Bronchial epithelial cell (primary cell): Measurements from ENCODE around the gene TLCD3B. TPM values are rescaled to one million over a fixed set of nuclear protein-coding genes. Genes with fewer than 3 reads are reported as not detected.
A peak's percentile ranks its signal among the peaks of the same experiment; 100 is the strongest.

ENCODE experiments used
- DNase-seq: peaks from one replicate; pipeline ENCODE4 v3.0.0-alpha.2; 2010; ENCODE audit warnings: low read depth
- FAIRE-seq: peaks from 2 replicates; lab custom pipeline; 2011; peaks lifted over from hg19 to GRCh38; lab: Jason Lieb, UNC
- H3K27me3 ChIP-seq: 2 replicates; pipeline ENCODE4 v1.5.1; 2011; ENCODE audit warnings: low read length; ENCODE audit not compliant: control insufficient read depth, insufficient read depth
- H3K36me3 ChIP-seq: 2 replicates; pipeline ENCODE4 v1.5.1; 2011; ENCODE audit warnings: low read length; ENCODE audit not compliant: control insufficient read depth, insufficient read depth
- H3K4me3 ChIP-seq: 2 replicates; pipeline ENCODE4 v1.5.1; 2011; ENCODE audit warnings: mild to moderate bottlenecking, low read depth, low read length, control low read depth
- CTCF ChIP-seq: IDR thresholded peaks from 2 replicates; pipeline ENCODE4 v1.5.1; 2011; ENCODE audit warnings: mild to moderate bottlenecking, moderate library complexity, low read length, control low read depth, inconsistent platforms; ENCODE audit not compliant: insufficient read depth, severe bottlenecking
- total RNA-seq: library from RNA; depleted of rRNA; stranded (reverse); fragments of >200 nt; gene quantifications from 2 replicates; pipeline ENCODE4 v1.2.1, GENCODE V29; 2014

TLCD3B gene
- total RNA-seq, 1 donor from 2014 or later: not detected

- no peak for TF ChIP-seq CTCF
- no peak for FAIRE-seq
- no peak for DNase-seq
- H3K36me3 ChIP-seq: peaks cover 41% of the 10 kb centered on the region
- H3K4me3 ChIP-seq: peak overlapping the region; percentile 97
- no peaks in the 10 kb centered on the region for H3K27me3 ChIP-seq
These were observed 36.5 kb upstream of the TLCD3B start for GRCh38 chr16:30067584-30067916.

GRCh38 chr16:30066761-30067583 is 35.9 kb upstream of the TLCD3B start:
- Histone ChIP-seq H3K36me3 (peaks cover 41% of the 10 kb centered on the region), H3K27me3 (no peaks in the 10 kb centered on the region), H3K4me3 (peak overlapping the region; percentile 97)
- no peak for TF ChIP-seq CTCF
- FAIRE-seq (no peak), DNase-seq (no peak)

- FAIRE-seq (no peak), DNase-seq (peak; percentile 33)
- Histone ChIP-seq H3K27me3 (no peaks in the 10 kb centered on the region), H3K4me3 (peak overlapping the region; percentile 97), H3K36me3 (peaks cover 41% of the 10 kb centered on the region)
- TF ChIP-seq CTCF: no peak
These were observed 35.1 kb upstream of the TLCD3B start for GRCh38 chr16:30065943-30066760.

- DNase-seq (peak; percentile 96), FAIRE-seq (no peak)
- no peak for TF ChIP-seq CTCF
- Histone ChIP-seq H3K4me3 (peak within 1 kb of the TSS; percentile 97), H3K36me3 (peaks cover 37% of the 10 kb centered on the region), H3K27me3 (no peaks in the 10 kb centered on the region)
These were observed 34.3 kb upstream of the TLCD3B start, which contains the start of gene ALDOA for GRCh38 chr16:30065102-30065942. ALDOA (plus strand) TSS chr16:30065760; CDS start chr16:30066898, 1,138 bp downstream.

- Histone ChIP-seq H3K27me3 (no peaks in the 10 kb centered on the region), H3K36me3 (peaks cover 31% of the 10 kb centered on the region), H3K4me3 (peak overlapping the region; percentile 97)
- DNase-seq (no peak), FAIRE-seq (no peak)
- TF ChIP-seq CTCF: no peak
These were observed 33.6 kb upstream of the TLCD3B start for GRCh38 chr16:30064729-30065101.
